ENCODE measurements around the gene KCNK4. TPM values are rescaled to one million over a fixed set of nuclear protein-coding genes. Genes with fewer than 3 reads are reported as not detected.

The KCNK4 gene
- total and polyA plus RNA-seq, 2 of the 13 experiments (the other 11 are each of a cell fraction or from before 2014, with no cell fraction given), result not detected

DNA sequence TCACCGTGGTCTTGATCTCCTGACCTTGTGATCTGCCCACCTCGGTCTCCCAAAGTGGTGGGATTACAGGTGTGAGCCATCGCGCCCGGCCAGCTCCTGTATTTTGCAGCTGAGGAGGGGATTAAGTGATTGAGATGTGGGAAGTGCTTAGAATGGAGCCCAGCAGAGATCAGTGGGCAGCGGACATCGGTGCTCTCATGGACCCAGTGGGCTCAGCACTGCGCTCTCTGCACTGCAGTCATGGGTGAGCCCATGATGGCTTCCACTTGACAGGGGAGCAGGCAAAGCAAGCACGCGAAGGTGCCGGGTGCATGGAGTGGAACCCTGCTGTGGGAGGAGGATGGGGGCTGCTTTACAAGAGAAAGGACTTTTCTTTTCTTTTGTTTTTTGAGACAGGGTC lies 39.8 kb downstream of the KCNK4 start:
- 96% methylated on average over 11 of the region's 11 CpGs for WGBS (ENCODE audit: low lambda C conversion rate)
- Histone ChIP-seq H2AFZ (ENCODE audit: low read length) (no peak overlapping the region), H3K4me3 (replicated peaks in 1 of 3; ENCODE audit: insufficient read depth in 1 of 3, low read depth in 2 of 3, low read length in 3 of 3) (no peak overlapping the region), H3K4me1 (ENCODE audit: insufficient read depth, low read length) (peaks cover 27% of the 10 kb centered on the region), H3K36me3 (replicated peaks in 1 of 2; ENCODE audit: control insufficient read depth in 1 of 2, insufficient read depth in 2 of 2, low read length in 2 of 2) (no peaks in the 10 kb centered on the region), H3K4me2 (ENCODE audit: low read depth, low read length) (no peak overlapping the region), H3K27me3 (ENCODE audit: control insufficient read depth in 1 of 2, insufficient read depth in 2 of 2, low read length in 2 of 2) (peaks cover 3 to 7% of the 10 kb centered on the region in 2 experiments; a peak in 3 of 5 replicates), H3K27ac (ENCODE audit: extremely low read length, insufficient read depth, low read length) (no peak overlapping the region), H3K79me2 (ENCODE audit: insufficient read depth, low read length) (no peaks in the 10 kb centered on the region), H3K9me3 (ENCODE audit: low read length) (no peaks in the 10 kb centered on the region), H3K9ac (ENCODE audit: insufficient read depth, low read depth, low read length) (no peak overlapping the region), H4K20me1 (ENCODE audit: insufficient read depth, low read length) (no peaks in the 10 kb centered on the region)
- intact Hi-C loops (cut with micrococcal nuclease; ENCODE audit: unreplicated experiment), result no loop called here
- ATAC-seq (no peak), DNase-seq (ENCODE audit: low spot score) (no peak), FAIRE-seq (no peak)
- ChIA-PET POLR2A (interaction anchor here (0.8 to 1.9 kb wide), 6 partner anchors 12 to 126 kb away, joined by 4 to 33 read pairs (median 6); partner anchors contain the start of genes FKBP2, PRDX5 and TRMT112), CTCF (ENCODE audit: low intra/inter-chr PET ratio, low total read pairs) (no interaction called here)
- no TSS peak for BruUV-seq (replicated peaks)
- TF ChIP-seq HOXA3 (CRISPR knock-in tag; IDR thresholded peaks at IDR 0.05) (no peak), NCOA5 (CRISPR knock-in tag; IDR thresholded peaks at IDR 0.05) (no peak), RARA (CRISPR knock-in tag; IDR thresholded peaks at IDR 0.05) (no peak), PHF5A (CRISPR knock-in tag; IDR thresholded peaks at IDR 0.05; ENCODE audit: low read depth, unreplicated experiment) (no peak), HCFC1 (IDR thresholded peaks at IDR 0.05; ENCODE audit: low read depth, low read length) (no peak), SRSF1 (optimal IDR thresholded peaks at IDR 0.05; ENCODE audit: low read depth, low read length) (no peak), ZFP37 (CRISPR knock-in tag; IDR thresholded peaks at IDR 0.05; ENCODE audit: borderline replicate concordance) (no peak), ZNF574 (CRISPR knock-in tag; IDR thresholded peaks at IDR 0.05) (no peak), ZNF747 (CRISPR knock-in tag; IDR thresholded peaks at IDR 0.05; ENCODE audit: borderline replicate concordance) (no peak)
- in situ Hi-C loops (cut with HindIII; ENCODE audit: extremely low pct_ligation_motif_present, low pct_unique_long_range_greater_than_20kb), result no loop called here

Measured in HepG2 (cell line).